HG02970 (cell line): Measurements from ENCODE around the gene TGFBR3L.
"Not testable (repeated sequence)": the region's sequence is repeated elsewhere in the genome, so short reads cannot be mapped to it uniquely, and the experiment has no call there.

Experiments used
- ATAC-seq: cut with Tn5 transposase; IDR thresholded peaks from one replicate; pipeline ENCODE4 v1.9.1; 2021; ENCODE audit warnings: mild to moderate bottlenecking, moderate library complexity, moderate number of reproducible peaks; ENCODE audit not compliant: unreplicated experiment, low FRiP score

The TGFBR3L gene

DNA sequence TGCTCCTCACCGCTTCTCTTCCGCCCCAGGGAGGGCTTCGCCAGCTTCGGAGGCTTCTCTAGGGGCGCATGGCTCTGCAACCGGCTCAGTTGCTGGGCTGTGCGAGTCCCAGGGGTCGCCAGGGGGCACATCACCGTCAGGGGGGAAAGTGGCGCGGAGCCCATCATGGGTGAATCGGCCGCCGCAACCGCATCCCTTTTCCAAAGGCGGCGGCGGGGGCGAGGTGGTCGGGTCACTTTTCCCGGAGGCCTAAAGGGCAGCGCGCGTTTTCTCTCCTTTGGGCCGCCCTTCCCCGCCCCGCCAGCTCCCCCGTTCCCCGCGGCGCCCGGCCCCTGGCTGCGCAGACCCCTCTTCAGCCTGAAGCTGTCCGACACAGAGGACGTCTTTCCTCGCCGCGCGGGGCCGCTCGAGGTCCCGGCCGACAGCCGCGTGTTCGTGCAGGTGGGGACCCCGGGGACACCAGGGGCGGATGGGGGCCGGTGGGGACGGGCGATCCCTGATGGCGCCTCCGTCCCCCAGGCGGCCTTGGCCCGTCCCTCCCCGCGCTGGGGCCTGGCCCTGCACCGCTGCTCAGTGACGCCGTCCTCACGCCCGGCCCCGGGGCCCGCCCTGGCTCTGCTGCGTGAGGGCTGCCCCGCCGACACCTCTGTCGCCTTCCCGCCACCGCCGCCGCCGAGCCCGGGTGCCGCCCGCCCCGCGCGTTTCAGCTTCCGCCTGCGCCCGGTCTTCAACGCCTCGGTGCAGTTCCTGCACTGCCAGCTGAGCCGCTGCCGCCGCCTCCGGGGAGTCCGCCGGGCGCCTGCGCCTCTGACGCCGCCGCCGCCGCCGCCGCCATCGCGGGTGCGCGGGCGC is 1.7 kb downstream of the TGFBR3L start:
- no peak for ATAC-seq

DNA sequence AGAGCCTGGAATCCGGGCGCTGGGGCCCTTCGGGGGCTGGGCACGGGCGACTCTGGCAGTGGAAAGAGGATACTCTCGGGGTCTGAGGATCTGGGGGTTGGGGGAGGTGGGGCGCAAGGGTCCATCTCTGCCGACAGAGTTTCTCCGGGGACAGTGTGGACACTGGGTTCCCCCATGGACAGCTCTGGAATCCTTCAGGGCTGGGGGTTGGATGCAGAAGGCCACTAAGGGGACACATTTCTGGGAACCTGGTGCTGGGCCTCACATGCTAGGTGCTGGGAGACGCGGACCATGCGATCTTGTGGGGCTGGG is 2.3 kb downstream of the TGFBR3L start:
- ATAC-seq: no peak

DNA sequence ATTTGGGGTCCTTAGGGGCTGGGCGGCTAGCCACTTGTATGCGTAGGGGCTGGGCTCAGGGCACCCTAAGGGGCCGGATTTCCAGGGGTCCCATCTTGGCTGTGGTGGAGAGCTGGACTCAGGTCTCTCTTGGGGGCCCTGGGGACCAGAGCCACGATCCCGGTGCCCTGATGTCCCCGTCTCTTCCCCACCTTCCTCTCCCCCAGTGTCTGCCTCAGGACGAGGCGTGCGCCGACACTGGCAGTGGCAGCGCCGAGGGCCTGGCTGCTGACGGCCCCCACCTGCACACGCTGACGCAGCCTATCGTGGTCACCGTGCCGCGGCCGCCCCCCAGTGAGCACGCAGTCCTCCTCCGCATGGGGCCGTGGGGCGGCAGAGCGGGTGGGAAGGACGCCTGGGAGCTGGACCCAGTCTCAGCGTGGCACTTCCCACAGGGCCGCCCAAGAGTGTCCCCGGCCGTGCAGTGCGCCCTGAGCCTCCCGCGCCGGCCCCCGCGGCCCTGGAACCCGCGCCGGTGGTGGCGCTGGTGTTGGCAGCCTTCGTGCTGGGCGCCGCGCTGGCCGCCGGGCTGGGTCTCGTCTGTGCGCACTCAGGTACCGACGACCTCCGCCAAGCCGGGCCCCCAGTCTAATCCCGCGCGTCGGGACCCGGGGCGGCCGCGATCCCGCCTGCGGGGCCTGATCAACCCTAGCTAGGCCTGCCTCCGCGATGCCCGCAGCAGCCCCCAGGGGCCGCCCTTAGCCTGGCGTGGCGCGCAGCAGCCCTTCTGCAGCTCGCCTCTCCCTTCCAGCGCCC is 2.8 kb downstream of the TGFBR3L start:
- ATAC-seq: no peak

DNA sequence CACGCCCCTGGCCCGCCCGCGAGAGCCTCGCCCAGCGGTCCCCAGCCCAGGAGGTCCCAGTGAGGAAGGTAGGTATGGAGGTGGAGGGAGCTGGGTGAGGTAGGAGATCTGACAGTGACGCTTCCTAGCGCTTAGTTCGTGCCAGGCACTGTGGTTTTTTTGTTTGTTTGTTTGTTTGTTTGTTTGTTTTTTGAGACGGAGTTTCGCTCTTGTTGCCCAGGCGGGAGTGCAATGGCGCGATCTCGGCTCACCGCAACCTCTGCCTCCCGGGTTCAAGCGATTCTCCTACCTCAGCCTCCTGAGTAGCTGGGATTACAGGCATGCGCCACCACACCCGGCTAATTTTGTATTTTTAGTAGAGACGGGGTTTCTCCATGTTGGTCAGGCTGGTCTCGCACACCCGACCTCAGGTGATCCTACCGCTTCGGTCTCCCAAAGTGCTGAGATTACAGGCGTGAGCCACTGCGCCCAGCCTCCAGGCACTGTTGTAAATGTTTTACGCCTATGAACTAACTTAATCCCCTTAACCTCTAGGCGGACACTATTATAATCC is 3.5 kb downstream of the TGFBR3L start:
- ATAC-seq: not testable (repeated sequence)

DNA sequence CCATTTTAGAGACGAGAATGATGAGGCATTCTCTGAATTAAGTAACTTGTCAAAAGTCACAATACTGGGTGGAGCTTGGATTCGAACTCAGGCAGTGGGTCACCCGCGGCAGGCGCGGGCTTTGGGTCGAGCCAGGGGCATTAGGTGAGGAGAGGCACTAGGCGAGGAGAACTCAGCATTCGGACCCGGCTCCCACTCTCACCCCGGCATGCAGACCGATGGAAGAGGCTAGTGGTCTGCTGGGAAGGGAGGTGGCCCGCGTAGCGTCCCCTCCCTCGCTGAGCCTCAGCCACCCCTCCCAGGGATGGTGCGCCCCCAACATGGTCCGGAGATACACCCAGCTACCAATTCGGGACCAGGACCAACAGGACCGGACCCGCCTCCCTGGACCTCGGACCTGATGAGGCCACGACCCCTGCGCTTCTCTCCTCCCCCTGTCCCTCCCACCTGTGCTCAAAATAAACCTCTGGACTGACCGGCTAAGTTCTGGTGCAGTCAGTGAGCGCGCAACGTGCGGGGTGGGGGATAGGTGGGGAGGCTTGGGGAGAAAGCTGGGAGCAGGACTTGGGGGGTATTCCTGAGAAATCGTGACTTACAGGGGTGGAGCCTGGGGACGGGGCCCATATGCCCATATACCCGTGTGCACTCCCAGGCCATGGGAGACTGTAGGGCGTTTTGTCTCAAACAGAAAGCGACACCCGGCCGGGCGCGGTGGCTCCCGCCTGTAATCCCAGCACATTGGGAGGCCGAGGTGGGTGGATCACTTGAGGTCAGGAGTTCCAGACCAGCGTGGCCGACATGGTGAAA is 4.2 kb downstream of the TGFBR3L start:
- ATAC-seq: no peak

DNA sequence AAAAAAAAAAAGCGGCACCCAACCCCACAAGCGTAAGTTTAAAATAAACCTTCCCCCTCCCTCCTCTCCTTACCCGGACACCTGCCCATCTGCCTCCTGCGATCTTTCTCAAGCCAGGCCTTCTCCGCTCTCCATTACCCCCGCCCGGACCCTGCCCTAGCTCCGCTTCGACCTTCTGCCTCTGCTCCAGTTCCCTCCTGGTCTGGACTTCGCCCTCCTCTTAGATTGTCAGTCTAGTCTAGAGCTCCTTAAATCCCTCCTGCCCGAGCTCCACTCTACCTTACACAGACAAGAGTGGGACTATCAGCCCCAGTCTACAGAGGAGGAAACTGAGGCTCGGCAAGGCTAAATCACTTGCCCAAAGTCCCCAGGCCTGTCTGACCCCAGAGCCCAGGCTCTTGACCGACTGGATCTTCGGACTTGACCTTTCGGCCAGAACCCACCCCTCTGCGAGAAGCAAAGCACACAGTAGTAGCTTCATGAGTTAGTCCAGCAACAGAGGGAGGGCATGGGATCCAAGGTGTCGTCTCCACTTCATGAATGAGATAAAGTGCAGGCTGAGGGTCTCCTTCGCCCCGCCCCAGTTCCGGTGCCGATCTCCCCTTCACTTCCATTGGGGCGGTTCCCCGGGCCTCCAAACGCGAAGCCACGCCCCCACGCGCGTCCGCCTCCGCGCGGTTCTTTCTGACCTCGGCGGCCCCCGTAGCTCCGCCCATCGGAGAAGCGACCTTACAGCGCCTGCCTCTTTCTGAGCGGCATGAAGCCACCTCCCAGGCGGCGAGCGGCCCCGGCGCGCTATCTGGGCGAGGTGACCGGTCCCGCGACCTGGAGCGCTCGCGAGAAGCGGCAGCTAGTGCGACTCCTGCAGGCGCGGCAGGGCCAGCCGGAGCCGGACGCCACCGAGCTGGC is 5.2 kb downstream of the TGFBR3L start, which contains the start of gene SNAPC2:
SNAPC2 (plus strand) TSS at position 729 of the 909 bp plus-strand sequence; CDS start at position 758, 29 bp downstream.
- peak; percentile 69 for ATAC-seq

DNA sequence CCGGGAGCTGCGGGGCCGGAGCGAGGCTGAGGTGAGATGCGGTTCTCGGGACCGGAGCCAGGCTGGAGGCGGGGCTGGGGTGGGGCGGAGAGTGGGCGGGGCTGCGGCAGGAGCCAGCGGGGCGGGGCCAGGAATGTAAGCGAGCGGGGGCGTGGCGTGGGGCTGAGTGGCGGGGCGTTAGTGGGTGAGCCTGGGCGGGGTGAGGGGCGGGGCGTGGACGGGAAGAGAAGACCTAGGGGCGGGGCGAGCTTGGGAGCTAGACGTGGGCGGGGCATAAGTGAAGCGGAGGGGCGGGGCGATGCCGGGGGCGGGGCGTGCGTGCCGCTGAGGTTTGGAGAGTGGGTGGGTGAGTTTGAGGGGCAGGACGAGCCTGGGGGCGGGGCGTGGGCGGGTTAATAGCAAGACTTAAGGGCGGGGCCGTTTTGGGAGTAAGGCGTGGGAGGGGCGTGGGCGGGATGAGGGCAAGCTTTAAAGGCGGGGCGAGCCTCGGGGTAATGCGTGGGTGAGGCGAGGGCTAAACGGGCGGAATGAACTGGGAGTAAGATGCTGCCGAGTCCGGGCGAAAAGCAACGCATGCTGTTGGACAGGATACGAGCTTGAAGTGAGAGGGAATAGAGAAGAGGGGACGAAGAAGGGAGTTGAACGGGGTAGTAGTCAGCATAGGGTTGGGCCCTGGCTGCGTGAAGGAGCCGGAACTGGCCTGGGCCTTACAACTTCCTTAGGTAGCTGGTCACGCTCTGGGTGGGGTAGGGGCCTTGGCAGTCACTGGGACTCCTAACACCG is 6.1 kb downstream of the TGFBR3L start:
- peak; percentile 44 for ATAC-seq

DNA sequence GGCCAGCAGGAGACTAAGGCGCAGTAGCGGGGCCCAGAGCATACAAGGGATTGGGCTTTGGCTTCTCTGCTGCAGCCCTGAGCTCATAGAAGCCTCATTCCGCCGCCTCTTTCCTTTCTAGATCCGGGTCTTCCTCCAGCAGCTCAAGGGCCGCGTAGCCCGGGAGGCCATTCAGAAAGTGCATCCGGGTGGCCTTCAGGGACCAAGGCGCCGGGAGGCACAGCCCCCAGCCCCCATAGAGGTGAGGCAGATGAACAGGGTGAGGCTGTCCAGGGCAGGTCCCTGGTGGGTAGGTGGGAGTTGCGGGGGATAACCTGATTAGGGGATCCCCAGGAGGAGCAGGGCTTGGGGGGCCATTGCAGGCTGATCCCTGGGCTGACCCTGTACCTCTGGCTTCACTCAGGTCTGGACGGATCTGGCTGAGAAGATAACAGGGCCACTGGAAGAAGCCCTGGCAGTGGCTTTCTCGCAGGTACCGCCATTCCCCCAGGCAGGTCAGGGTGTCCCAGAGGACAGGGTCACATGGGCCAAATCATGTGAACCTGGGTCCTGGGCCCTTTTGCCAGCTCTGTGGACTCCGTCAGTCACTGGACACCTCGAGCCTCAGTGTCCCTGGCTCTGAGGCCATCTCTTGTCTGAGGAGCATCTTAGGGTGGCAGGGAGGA is 6.8 kb downstream of the TGFBR3L start:
- ATAC-seq: no peak

DNA sequence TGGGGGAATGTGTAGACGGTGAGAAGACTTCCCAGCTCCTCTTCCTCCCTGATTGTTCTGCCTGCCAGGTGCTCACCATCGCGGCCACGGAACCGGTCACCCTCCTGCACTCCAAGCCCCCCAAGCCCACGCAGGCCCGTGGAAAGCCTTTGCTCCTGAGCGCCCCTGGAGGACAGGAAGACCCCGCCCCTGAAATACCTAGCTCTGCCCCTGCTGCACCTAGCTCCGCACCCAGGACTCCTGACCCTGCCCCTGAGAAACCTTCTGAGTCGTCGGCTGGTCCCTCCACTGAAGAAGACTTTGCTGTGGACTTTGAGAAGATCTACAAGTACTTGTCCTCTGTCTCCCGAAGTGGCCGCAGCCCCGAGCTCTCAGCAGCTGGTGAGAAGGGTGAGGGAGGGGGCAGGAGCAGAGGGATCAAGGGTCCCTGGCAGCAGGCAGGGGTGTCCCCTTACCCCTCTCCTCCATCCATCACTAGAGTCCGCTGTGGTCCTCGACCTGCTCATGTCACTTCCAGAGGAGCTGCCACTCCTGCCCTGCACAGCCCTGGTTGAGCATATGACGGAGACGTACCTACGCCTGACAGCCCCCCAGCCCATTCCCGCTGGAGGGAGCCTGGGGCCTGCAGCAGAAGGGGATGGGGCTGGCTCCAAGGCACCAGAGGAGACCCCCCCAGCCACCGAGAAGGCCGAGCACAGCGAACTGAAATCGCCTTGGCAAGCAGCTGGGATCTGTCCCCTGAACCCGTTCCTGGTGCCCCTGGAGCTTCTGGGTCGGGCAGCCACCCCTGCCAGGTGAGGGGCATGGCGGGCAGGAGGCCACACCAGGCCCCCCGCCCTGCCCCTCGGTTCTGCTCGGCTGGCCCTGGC is 7.6 kb downstream of the TGFBR3L start:
- ATAC-seq: no peak

DNA sequence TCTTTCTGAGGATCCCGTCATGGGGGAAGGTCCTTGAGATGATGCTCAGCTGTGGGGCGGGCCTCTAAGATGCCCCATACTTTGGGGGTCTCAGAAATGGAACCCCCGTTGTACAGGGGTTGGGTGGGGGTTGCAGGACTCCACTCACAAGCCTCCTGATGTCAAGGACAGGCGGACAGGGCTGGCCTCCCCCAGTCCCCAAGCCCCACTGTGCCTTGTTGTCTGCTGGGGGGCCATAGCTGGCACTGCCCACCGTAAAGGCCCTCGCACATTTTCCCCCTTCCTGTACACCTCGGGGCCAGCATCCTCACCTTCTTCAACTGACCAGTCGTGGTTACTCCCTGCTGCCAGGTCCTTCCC is 8.2 kb downstream of the TGFBR3L start:
- ATAC-seq: no peak

DNA sequence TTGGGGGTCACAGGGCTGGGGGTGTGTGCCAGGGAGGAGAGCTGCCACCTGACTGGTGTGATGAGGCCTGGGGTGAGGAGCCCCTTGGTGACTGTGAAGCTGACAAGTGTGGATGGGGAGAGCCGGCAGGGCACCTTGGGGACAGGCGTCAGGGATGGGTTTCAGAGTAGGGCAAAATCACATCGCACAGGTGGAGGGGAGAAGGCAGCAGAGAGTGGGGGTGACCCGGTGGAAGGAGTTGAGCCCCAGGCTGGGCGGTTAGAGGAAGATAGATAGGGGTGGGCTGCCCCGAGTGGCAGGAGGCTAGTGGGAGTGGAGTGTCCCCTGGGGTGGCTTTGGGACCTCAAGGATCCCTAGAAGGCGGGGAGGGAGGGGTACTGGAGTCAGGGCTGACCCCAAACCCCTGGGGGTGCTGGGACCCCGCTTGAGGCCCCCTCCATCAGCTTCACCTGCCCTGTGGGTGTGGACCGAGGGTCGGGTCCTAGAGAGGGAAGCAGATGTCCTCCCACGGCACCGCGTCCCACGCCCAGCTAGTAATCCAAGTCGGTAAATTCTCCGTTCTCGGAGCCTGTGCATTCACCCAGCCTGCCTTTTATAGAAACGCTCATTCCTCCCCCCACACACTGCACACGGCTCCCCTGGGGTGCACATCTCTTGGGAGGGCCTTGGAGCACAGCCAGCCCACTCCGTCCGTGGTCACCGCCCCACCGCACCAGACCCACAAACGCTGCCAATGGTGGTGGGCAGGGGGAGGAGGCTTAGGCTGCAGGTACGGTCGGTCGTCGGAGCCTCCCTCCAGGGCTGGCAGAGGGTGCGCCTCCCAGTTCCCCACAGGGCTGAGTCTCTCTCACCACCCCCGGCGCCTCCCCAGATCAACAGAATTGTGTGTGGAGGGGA is 8.9 kb downstream of the TGFBR3L start:
- no peak for ATAC-seq

DNA sequence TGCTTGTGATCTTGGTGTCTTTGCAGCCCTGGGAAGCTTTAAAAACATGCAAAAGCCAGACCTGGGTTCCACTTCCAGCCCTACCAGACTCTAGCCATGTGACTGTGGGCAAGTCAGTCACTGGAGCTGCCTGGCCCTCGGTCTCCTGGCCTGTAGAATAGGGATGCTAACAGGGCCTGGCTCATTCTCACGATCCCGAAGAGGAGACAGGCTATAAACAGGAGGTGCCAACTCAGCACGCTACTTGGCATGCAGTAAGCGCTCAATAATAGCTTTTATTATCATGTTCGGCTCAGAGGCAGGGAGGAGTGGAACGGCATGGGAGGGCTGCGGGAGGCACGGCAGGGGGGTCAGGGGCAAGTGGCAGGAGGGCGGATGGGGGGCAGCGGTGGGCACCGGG is 9.6 kb downstream of the TGFBR3L start:
- ATAC-seq: no peak

DNA sequence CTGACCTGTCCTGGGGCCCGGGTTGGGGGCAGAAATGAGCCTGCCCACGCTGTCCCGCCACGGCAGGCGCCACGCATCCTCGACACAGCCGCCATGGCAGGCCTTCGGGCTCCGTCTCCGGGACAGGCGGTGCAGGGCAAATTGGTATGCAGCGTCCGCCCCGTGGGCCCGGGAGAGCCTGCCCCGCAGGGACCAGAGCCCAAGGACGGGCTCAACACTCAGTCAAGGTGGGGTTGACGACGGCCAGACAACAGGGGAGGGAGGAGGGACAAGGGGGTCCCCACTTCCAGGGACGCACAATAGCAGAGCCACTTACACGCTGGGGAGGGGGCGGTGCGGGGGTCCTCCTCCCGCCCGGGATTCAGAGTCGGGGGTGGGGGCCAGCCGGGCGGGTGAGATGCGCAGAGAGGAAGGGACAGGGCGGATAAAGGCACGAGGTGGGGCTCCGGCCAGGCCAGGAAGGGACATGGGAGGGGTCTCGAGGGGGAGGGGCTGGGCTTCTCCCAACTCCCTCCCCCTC is 10.1 kb downstream of the TGFBR3L start:
- no peak for ATAC-seq

DNA sequence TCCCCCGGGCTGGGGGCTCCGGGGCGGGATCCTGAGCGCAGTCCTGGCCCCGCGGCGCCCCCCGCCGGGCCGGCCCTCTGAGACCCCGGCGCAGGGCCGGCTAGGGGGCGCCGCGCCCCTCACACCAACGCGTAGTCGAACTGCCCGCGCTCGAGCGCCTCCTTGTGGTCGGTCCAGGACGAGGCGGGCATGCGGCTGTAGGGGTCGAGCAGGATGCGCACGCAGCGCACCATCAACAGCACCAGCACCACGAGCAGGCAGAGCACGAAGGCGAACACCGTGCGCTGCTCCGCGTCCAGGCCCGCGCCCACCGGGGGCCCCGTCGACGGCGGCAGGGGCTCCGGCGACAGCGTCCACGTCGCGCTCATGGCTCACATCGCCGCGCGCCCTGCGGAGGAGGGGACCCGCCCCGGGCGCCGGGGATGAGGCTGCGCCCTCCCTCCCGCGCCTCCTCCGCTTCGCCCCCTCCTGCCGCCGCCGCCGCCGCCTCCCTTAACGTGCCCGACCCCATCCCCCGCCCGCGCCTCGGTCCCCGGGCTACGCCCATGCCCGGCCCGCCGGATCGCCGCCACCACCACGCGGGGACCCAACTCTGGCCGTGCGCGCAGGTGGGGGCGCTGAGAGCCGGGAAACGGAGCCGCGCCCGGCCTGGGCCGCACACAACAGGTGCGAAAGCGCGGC is 10.7 kb downstream of the TGFBR3L start:
- ATAC-seq: no peak

DNA sequence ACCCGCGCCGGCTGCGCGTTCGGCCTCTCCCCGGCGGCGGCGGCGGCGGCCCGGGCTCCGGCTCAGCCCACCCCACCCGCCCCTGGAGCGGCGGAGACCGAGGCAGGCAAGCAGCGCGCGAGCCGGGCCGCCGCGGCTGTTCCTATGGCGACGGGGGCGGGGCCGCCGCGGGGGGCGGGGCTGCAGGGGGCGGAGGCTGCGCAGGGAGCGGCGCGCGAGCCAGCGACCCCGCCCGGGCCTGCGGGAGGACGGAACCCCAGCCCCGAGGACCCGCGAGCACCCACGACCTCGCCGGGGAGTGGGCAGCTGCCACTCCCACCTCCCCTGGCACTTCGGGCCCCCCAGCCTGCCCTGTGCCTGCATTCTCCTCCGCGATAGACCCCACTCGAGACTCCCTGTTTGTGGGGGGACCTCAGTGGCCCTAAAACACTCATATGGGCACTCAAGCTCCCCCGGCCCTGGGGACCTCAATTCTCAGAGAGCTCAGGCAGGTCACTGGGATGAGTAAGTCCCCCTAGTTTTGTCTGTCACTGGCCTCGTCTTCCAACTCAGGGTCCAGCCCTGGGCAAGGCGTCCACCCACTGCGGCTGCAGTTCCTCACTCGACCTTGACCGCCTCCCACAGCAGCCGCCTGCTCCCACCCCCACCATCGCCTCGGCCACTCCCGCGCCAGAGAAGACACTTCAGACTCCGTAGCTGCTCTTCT is 11.5 kb downstream of the TGFBR3L start, which contains the start of gene CTXN1:
CTXN1 (minus strand) TSS at position 115 of the 706 bp plus-strand sequence. CDS start 597 bp downstream, outside the sequence.
- ATAC-seq: no peak
